Choroid plexus epithelial cell (primary cell): ENCODE measurements around the gene PRRT3.
"Not testable (repeated sequence)": the region's sequence is repeated elsewhere in the genome, so short reads cannot be mapped to it uniquely, and the experiment has no call there.

Source experiments
- DNase-seq: peaks from one replicate; pipeline ENCODE4 v3.0.0-alpha.2; 2010; ENCODE audit warnings: low read depth
- H3K4me3 ChIP-seq: 2 replicates; pipeline ENCODE4 v1.5.1; 2011; ENCODE audit warnings: low read depth, mild to moderate bottlenecking, control low read depth, low read length, moderate library complexity
- TF ChIP-seq, protein P1 (sequence below): conservative IDR thresholded peaks from 2 replicates; pipeline ENCODE4 v1.5.1; 2011; ENCODE audit warnings: low read depth, mild to moderate bottlenecking, control low read depth, inconsistent platforms, low read length, moderate library complexity

Gene PRRT3

DNA sequence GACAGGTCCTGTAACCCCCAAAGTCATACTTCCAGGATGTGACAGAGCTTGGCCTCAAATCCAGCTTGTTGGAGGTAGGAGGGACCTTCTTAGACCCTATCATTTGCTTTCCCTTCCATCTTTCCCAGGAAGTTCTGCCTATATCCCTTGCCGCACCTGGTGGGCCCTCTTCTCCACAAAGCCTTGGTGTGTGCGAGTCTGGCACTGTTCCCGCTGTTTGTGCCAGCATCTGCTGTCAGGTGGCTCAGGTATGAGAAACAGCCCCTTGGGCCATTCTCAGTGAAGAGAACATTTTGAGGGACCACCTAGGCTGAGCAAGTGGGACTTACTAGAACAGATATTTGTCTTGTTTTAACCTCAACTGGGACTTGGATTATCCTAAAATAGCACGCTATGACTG, 48.3 kb downstream of the PRRT3 start:
- TF ChIP-seq, protein P1, sequence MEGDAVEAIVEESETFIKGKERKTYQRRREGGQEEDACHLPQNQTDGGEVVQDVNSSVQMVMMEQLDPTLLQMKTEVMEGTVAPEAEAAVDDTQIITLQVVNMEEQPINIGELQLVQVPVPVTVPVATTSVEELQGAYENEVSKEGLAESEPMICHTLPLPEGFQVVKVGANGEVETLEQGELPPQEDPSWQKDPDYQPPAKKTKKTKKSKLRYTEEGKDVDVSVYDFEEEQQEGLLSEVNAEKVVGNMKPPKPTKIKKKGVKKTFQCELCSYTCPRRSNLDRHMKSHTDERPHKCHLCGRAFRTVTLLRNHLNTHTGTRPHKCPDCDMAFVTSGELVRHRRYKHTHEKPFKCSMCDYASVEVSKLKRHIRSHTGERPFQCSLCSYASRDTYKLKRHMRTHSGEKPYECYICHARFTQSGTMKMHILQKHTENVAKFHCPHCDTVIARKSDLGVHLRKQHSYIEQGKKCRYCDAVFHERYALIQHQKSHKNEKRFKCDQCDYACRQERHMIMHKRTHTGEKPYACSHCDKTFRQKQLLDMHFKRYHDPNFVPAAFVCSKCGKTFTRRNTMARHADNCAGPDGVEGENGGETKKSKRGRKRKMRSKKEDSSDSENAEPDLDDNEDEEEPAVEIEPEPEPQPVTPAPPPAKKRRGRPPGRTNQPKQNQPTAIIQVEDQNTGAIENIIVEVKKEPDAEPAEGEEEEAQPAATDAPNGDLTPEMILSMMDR = no peak
- H3K4me3 ChIP-seq = no peak overlapping the region

DNA sequence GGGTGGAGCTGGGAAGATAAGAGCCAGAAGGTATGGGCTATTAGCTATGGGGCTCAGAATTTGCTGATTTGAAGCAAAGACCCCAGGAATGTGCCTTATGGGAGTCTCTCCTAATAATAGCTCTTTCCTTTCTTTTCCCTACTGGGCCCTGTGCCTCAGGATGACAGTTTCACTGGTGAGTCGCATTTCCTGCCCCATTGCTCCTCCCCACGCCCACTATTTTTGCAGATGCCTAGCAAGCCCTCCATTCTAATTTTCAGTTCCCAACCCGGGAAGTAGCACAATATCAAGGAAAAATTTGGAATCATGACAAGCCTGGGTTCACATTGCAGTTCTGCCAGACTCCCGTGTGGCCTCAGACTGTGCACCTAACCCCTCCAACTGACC, 49.0 kb downstream of the PRRT3 start:
- no peak overlapping the region for H3K4me3 ChIP-seq
- no peak for DNase-seq

More for the DNA sequence above, 48.3 kb downstream of the PRRT3 start:
- no peak for DNase-seq

DNA sequence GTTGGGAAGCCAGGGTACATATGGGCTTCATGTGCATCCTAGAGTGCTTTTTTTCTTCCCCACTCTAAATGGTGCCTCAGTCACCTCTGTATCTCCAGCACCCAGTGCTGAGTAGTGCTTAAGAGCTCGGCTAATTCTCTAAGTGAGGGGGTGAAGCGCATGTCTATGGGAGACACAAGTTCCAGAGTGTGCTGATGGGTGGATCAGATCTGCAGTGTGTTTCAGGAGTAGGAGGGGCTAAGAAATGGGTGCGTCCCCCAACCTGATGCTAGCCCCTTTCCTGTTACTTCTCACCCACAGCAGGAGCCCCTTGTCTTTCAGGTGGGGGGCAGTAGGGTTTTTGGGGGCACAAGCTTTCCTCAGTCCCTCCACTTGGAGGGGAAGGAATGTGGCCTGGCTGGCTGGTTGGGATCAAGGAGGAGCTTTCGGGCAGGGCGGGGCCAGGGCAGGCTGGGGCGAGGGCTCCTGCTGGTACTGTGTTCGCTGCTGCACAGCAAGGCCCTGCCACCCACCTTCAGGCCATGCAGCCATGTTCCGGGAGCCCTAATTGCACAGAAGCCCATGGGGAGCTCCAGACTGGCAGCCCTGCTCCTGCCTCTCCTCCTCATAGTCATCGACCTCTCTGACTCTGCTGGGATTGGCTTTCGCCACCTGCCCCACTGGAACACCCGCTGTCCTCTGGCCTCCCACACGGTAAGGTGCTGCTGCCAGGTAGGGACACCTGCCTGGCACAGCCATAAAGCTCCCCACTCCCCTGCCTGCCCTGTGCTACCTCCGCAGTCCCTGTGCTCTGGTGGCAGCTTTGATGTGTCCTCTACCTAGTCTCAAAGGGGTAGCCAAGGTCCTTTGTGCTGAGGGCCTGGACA, 49.6 kb downstream of the PRRT3 start, which contains the start of gene IL17RE:
TSS of gene IL17RE (plus strand) at position 477 of the 866 bp plus-strand sequence. CDS start at position 562, 85 bp downstream.
- DNase-seq = no peak
- no peak within 1 kb of the TSS for H3K4me3 ChIP-seq
- TF ChIP-seq, protein P1 = no peak

More for the DNA sequence above, 49.0 kb downstream of the PRRT3 start:
- TF ChIP-seq, protein P1 = no peak

DNA sequence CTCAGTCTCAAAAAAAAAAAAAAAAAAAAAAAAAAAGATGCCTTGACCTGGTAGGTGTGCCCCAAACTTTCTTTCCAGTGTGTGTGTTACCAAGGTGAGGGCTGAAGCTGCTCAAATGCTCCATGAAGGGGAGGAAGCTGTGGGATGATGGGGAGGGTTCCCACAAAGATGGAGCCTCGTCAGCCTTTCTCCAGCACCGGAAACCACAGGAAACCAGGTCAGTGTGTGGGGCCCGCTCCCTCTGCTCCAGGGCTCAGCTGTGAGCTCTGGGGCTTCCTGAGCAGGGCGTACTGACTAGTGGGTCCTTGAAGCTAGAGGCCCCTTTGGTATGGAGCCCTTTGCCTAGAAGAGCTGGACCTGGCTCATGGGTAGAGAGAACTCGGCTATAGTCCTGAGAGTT, 50.2 kb downstream of the PRRT3 start:
- H3K4me3 ChIP-seq = no peak overlapping the region
- TF ChIP-seq, protein P1 = no peak
- no peak for DNase-seq

DNA sequence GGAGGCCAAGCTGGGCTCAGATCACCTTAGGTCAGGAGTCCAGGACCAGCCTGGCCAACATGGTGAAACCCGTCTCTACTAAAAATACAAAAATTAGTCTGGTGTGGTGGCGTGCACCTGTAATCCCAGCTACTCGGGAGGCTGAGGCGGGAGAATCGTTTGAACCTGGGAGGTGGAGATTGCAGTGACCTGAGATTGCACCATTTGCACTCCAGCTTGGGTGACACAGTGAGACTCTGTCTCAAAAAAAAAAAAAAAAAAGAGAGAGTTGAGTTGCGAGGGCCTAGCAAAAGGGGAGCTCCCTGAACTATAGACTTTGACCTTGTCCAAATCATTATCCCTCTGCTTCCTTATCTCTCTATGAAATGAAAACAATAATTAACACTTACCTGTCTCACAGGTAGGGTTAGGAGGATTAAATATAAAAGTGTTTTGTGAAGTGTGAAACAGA, 51.2 kb downstream of the PRRT3 start:
- H3K4me3 ChIP-seq, DNase-seq: not testable (repeated sequence)

DNA sequence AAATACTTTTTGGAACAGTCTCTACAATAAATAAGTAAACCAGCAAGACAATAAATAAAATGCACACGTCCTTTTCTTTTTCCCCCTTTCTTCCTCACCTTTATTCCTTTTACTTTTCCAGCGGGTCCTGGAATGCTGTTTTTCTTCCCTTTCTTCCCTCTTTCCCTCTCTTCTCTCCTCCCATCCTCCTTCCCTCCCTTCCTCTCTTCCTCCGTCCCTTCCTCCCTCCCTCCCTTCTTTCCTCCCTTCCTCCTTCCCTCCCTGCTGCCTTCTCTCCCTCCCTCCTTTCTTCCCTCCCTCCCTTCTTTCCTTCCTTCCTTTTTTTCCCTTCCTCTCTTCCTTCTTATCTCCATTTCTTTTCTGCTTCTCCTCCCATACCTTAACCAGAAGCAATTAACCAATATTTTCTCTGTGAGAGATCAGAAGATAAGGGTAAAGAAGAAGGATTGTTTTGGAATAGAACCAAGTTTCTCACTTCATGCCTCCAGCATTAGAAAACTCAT, 52.9 kb downstream of the PRRT3 start:
- no peak overlapping the region for H3K4me3 ChIP-seq
- TF ChIP-seq, protein P1 = no peak
- DNase-seq = no peak

DNA sequence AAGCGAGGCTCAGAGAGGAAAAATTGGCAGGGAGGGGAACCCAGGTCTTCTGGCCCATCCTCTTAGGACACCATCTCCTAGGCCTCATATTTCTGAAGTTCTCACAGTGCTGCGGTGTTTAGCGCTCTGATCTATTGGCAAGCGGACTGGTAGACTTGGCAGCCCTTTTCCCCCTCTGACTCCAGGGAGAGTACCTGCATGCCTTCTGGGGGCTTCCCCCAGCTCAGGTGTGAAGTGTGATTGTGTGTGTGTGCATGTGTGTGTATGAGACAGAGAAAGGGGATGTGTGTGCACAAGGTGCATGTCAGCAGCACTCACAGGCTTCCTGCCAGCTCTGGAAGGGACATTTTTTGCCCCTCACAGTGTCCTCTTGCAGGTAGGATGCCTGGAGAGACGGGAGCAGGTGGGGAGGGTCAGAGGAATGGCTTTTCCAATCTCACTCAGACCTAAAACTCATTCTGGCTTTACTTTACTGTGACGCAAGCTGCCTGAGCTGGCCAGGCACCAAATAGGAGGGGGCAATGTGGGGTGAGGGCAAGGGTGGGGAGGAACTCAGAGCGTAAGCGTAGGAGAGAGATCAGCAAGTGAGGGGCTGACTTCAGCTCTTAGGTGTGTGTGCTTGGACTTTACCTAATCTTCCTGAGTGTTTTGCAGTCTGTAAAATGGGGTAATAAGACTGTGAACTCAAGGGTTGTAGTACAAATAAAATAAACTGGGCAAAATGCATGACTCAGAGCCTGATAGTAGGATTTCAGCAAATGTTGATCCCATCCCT, 53.6 kb downstream of the PRRT3 start:
- no peak for DNase-seq
- no peak overlapping the region for H3K4me3 ChIP-seq
- TF ChIP-seq, protein P1 = no peak
